CD14-positive monocyte (primary cell): Measurements from ENCODE around the gene REEP1. TPM values are rescaled to one million over a fixed set of nuclear protein-coding genes. Genes with fewer than 3 reads are reported as not detected.

ENCODE experiments used
- DNase-seq, 3 donors: peaks; one replicate each; pipeline ENCODE4 v3.0.0-alpha.2; 2011 to 2022
- H2AFZ ChIP-seq: 2 replicates; pipeline ENCODE4 v1.6.0; 2012; ENCODE audit warnings: mild to moderate bottlenecking, low read depth, low read length, inconsistent platforms; ENCODE audit not compliant: insufficient read depth, poor library complexity, severe bottlenecking
- H3K27ac ChIP-seq, 2 donors: 1 replicate in 1 of 2; 2 replicates in 1 of 2; pipeline ENCODE4 v1.5.1; 2012 to 2013; ENCODE audit warnings: low read length in 2 of 2, control low read depth in 1 of 2, inconsistent platforms in 1 of 2, low read depth in 1 of 2, mild to moderate bottlenecking in 1 of 2
- H3K27me3 ChIP-seq, 2 donors: one replicate each; pipeline versions ENCODE4 v1.6.0 to v1.6.1; 2011 to 2013; ENCODE audit warnings: low read length in 2 of 2; ENCODE audit not compliant: control insufficient read depth in 2 of 2, insufficient read depth in 2 of 2
- H3K36me3 ChIP-seq, 2 donors: replicated peaks in 1 of 2; 1 replicate in 1 of 2; 2 replicates in 1 of 2; pipeline versions ENCODE4 v1.5.1 to v1.6.1; 2012 to 2013; ENCODE audit warnings: low read length in 2 of 2, control low read depth in 1 of 2, inconsistent platforms in 1 of 2, mild to moderate bottlenecking in 1 of 2; ENCODE audit not compliant: insufficient read depth in 2 of 2, control insufficient read depth in 1 of 2
- H3K4me1 ChIP-seq, 2 donors: 1 replicate in 1 of 2; 2 replicates in 1 of 2; pipeline versions ENCODE4 v1.5.1 to v1.6.1; 2012 to 2013; ENCODE audit warnings: low read length in 2 of 2, control low read depth in 1 of 2, inconsistent platforms in 1 of 2, mild to moderate bottlenecking in 1 of 2, moderate library complexity in 1 of 2; ENCODE audit not compliant: insufficient read depth in 2 of 2, control insufficient read depth in 1 of 2
- H3K4me2 ChIP-seq: replicated peaks from 2 replicates; pipeline ENCODE3; 2012; ENCODE audit warnings: low read length, moderate library complexity, mild to moderate bottlenecking; ENCODE audit not compliant: poor library complexity, severe bottlenecking; ENCODE audit errors: extremely low read depth
- H3K4me3 ChIP-seq, 3 experiments: fragments of 200-600 bp in 1 of 3; sonication (generic) in 1 of 3; replicated peaks in 1 of 3; 1 replicate in 2 of 3; 2 replicates in 1 of 3; pipeline ENCODE4 v1.5.1; 2011 to 2013; ENCODE audit warnings: low read length in 3 of 3, mild to moderate bottlenecking in 3 of 3, control low read depth in 2 of 3, low read depth in 2 of 3, inconsistent platforms in 1 of 3, moderate library complexity in 1 of 3
- H3K79me2 ChIP-seq: 2 replicates; pipeline ENCODE4 v1.6.0; 2012; ENCODE audit warnings: mild to moderate bottlenecking, control low read depth, inconsistent platforms, low read length, moderate library complexity; ENCODE audit not compliant: insufficient read depth
- H3K9ac ChIP-seq: 2 replicates; pipeline ENCODE4 v1.6.0; 2017; ENCODE audit warnings: low read length, mild to moderate bottlenecking; ENCODE audit not compliant: insufficient read depth, poor library complexity, severe bottlenecking
- H3K9me3 ChIP-seq, 2 donors: replicated peaks in 1 of 2; 1 replicate in 1 of 2; 2 replicates in 1 of 2; pipeline versions ENCODE4 v1.5.1 to v1.6.1; 2012 to 2013; ENCODE audit warnings: low read length in 2 of 2, control low read depth in 1 of 2; ENCODE audit not compliant: control insufficient read depth in 1 of 2, insufficient read depth in 1 of 2
- H4K20me1 ChIP-seq: 2 replicates; pipeline ENCODE4 v1.6.0; 2012; ENCODE audit warnings: mild to moderate bottlenecking, low read length, control low read depth, moderate library complexity; ENCODE audit not compliant: insufficient read depth
- H3K27ac Mint-ChIP-seq, 7 donors: one replicate each; pipeline ENCODE4 v1.8.0; 2020; ENCODE audit warnings: mild to moderate bottlenecking in 7 of 7, mixed read lengths in 7 of 7, moderate library complexity in 6 of 7, inconsistent platforms in 2 of 7
- H3K27me3 Mint-ChIP-seq, 3 donors: one replicate each; pipeline ENCODE4 v1.8.0; 2021 to 2022; ENCODE audit warnings: low read depth in 3 of 3, mild to moderate bottlenecking in 3 of 3, mixed read lengths in 3 of 3, moderate library complexity in 3 of 3, inconsistent platforms in 1 of 3
- H3K36me3 Mint-ChIP-seq, 2 donors: one replicate each; pipeline ENCODE4 v1.8.0; 2020; ENCODE audit warnings: mixed read lengths in 2 of 2, inconsistent platforms in 1 of 2, mild to moderate bottlenecking in 1 of 2
- H3K4me1 Mint-ChIP-seq: one replicate; pipeline ENCODE4 v1.8.0; 2020; ENCODE audit warnings: mild to moderate bottlenecking, mixed read lengths
- H3K4me3 Mint-ChIP-seq, 2 donors: one replicate each; pipeline ENCODE4 v1.8.0; 2020; ENCODE audit warnings: mild to moderate bottlenecking in 2 of 2, mixed read lengths in 2 of 2, moderate library complexity in 1 of 2
- H3K9me3 Mint-ChIP-seq, 7 donors: one replicate each; pipeline ENCODE4 v1.8.0; 2020 to 2022; ENCODE audit warnings: mixed read lengths in 7 of 7, mild to moderate bottlenecking in 6 of 7, moderate library complexity in 6 of 7, inconsistent platforms in 2 of 7
- WGBS: methylation state at CpG from one replicate; pipeline ENCODE4 v1.1.5; 2013; ENCODE audit warnings: missing lambda C conversion rate; ENCODE audit not compliant: insufficient coverage; 5-methylcytosine and 5-hydroxymethylcytosine counted together
- intact Hi-C, 2 donors: fragments of 100-400 bp; cut with micrococcal nuclease; formaldehyde crosslinking; loops; one replicate each; pipeline versions ENCODE4 v1.15.0 to v1.15.1; 2023
- polyA plus RNA-seq, 3 donors: library from polyadenylated mRNA; depleted of rRNA in 1 of 3; unstranded in 2 of 3; stranded (reverse) in 1 of 3; fragments of 300-500 nt in 2 of 3; fragments of >200 nt in 1 of 3; fragmentation: Illumina TruSeq in 2 of 3; gene quantifications; 1 replicate in 2 of 3; 2 replicates in 1 of 3; pipeline ENCODE4 v1.2.3, GENCODE V29; 2012 to 2021
- TF ChIP-seq, protein P1 (sequence below): fragments of 200-600 bp; IDR thresholded peaks from one replicate; pipeline ENCODE4 v1.8.0; 2022; ENCODE audit warnings: antibody characterized with exemption, mild to moderate bottlenecking

Gene REEP1
- polyA plus RNA-seq, 3 donors, result not detected

DNA sequence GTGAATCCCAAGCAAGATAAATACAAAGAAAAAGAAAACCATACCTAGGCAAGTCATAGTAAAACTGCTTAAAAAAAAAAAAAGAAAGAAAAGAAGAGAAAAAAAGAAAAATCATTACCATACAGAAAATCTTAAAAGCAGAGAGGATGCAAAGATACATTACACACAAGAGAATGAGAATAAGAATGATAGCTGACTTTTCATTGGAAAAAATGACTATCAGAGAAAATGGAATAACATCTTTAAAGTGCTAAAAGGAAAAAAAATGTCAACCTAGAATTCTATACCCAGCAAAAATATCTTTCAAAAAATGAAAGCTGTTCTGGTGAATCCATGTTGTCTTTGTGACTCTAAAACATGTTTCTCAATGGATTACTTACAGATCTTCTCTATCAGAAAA, 66.2 kb downstream of the REEP1 start:
- H3K4me3 ChIP-seq, result no peak overlapping the region
- no peaks in the 10 kb centered on the region for H3K36me3 ChIP-seq
- H3K4me2 ChIP-seq, result no peak overlapping the region
- peaks cover 2 to 7% (median 7%) of the 10 kb centered on the region in 3 donors for H3K27me3 Mint-ChIP-seq
- peaks cover 18 to 39% (median 32%) of the 10 kb centered on the region in 7 donors for H3K9me3 Mint-ChIP-seq
- H3K9ac ChIP-seq, result no peak overlapping the region
- TF ChIP-seq, protein P1, sequence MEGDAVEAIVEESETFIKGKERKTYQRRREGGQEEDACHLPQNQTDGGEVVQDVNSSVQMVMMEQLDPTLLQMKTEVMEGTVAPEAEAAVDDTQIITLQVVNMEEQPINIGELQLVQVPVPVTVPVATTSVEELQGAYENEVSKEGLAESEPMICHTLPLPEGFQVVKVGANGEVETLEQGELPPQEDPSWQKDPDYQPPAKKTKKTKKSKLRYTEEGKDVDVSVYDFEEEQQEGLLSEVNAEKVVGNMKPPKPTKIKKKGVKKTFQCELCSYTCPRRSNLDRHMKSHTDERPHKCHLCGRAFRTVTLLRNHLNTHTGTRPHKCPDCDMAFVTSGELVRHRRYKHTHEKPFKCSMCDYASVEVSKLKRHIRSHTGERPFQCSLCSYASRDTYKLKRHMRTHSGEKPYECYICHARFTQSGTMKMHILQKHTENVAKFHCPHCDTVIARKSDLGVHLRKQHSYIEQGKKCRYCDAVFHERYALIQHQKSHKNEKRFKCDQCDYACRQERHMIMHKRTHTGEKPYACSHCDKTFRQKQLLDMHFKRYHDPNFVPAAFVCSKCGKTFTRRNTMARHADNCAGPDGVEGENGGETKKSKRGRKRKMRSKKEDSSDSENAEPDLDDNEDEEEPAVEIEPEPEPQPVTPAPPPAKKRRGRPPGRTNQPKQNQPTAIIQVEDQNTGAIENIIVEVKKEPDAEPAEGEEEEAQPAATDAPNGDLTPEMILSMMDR, result no peak
- H3K4me1 ChIP-seq, result no peaks in the 10 kb centered on the region
- DNase-seq, result no peak
- H3K27ac Mint-ChIP-seq, result no peak overlapping the region
- H3K36me3 Mint-ChIP-seq, result no peaks in the 10 kb centered on the region
- H3K9me3 ChIP-seq, result peaks cover 15 to 18% of the 10 kb centered on the region in 2 donors
- H4K20me1 ChIP-seq, result no peaks in the 10 kb centered on the region
- intact Hi-C loops, result no loop called here
- no peak overlapping the region for H3K27ac ChIP-seq
- no peaks in the 10 kb centered on the region for H3K4me1 Mint-ChIP-seq
- H3K79me2 ChIP-seq, result no peaks in the 10 kb centered on the region
- H3K4me3 Mint-ChIP-seq, result no peak overlapping the region
- no peaks in the 10 kb centered on the region for H3K27me3 ChIP-seq
- H2AFZ ChIP-seq, result no peak overlapping the region

DNA sequence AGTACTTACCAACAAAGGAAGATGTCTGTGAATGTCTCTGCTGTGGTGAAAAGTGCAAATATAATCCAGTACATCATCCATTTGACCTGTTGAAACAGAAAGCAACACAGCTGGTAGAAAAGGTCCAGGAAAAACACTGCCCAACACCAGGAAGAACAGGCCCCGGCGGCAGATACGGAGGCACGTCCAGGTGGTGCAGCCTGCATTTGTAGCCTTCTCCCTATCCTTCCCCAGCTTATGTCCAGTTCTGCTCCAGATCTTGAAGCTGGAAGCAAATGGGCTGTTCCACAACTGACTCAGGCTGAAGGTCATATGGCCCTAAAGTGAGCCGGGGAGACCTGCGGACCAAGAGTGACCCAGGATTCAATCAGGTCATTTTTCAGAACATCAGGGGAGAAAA, 73.5 kb downstream of the REEP1 start:
- H3K79me2 ChIP-seq, result no peaks in the 10 kb centered on the region
- no peak overlapping the region for H3K27ac Mint-ChIP-seq
- H3K4me3 Mint-ChIP-seq, result no peak overlapping the region
- intact Hi-C loops, result no loop called here
- H3K27me3 ChIP-seq, result no peaks in the 10 kb centered on the region
- no peaks in the 10 kb centered on the region for H3K36me3 Mint-ChIP-seq
- no peaks in the 10 kb centered on the region for H3K9me3 ChIP-seq
- H3K4me2 ChIP-seq, result no peak overlapping the region
- 81% methylated on average over 5 of the region's 6 CpGs for WGBS
- no peak for DNase-seq
- no peak overlapping the region for H3K27ac ChIP-seq
- H3K9me3 Mint-ChIP-seq, result peaks cover 0 to 12% (median 3%) of the 10 kb centered on the region in 7 donors
- H3K36me3 ChIP-seq, result no peaks in the 10 kb centered on the region
- TF ChIP-seq, protein P1, result no peak
- no peaks in the 10 kb centered on the region for H3K4me1 Mint-ChIP-seq
- H3K9ac ChIP-seq, result no peak overlapping the region
- no peak overlapping the region for H2AFZ ChIP-seq
- peaks cover 8 to 9% (median 9%) of the 10 kb centered on the region in 3 donors for H3K27me3 Mint-ChIP-seq
- H3K4me3 ChIP-seq, result no peak overlapping the region
- H4K20me1 ChIP-seq, result no peaks in the 10 kb centered on the region
- no peaks in the 10 kb centered on the region for H3K4me1 ChIP-seq
